HCT116 (cell line): ENCODE measurements around the gene TF. TPM values are rescaled to one million over a fixed set of nuclear protein-coding genes. Genes with fewer than 3 reads are reported as not detected.
"Not testable (repeated sequence)": the region's sequence is repeated elsewhere in the genome, so short reads cannot be mapped to it uniquely, and the experiment has no call there.

Experiments
- ATAC-seq: fragments of 200-7000 bp; cut with Tn5 transposase; 2 replicates; pipeline ENCODE4 v1.9.1; 2020; ENCODE audit warnings: mild to moderate bottlenecking, moderate library complexity
- BruUV-seq: library from RNA; stranded (reverse); fragments of 400-500 nt; replicated peaks from 2 replicates; lab custom pipeline; 2021; lab: Mats Ljungman, UMichigan
- CTCF ChIA-PET: fragments of 300-600 bp; sonication (Branson Sonifier 250); formaldehyde crosslinking; loops from one replicate; lab custom pipeline; 2021; ENCODE audit warnings: antibody characterized with exemption; lab: Charles Lee
- POLR2A ChIA-PET: fragments of 300-600, 350-600 bp; sonication (Branson Sonifier 250); formaldehyde crosslinking; loops from one replicate; lab custom pipeline; 2021; ENCODE audit warnings: antibody characterized with exemption; lab: Charles Lee
- RAD21 ChIA-PET, 2 experiments: fragments of 300-600 bp; sonication (Branson Sonifier 250); formaldehyde crosslinking; loops; one replicate each; lab custom pipeline; 2023; ENCODE audit warnings: low total read pairs in 2 of 2; ENCODE audit not compliant: uncharacterized antibody in 2 of 2, unreplicated experiment in 2 of 2, low non-redundant PET in 1 of 2; lab: Charles Lee
- DNase-seq: peaks from one replicate; pipeline ENCODE4 v3.0.0-alpha.2; 2010; ENCODE audit warnings: low read depth, low spot score
- H2AFZ ChIP-seq: fragments of 200-600 bp; shearing (Covaris generic), sonication (generic); 2 replicates; pipeline ENCODE4 v1.6.1; 2017; ENCODE audit warnings: low read depth, mixed run types, mixed read lengths, antibody characterized with exemption, low read length; ENCODE audit not compliant: poor library complexity, severe bottlenecking
- H3K27ac ChIP-seq: 2 replicates; pipeline ENCODE4 v1.5.1; 2012; ENCODE audit warnings: low read depth, low read length
- H3K27me3 ChIP-seq: fragments of 200-600 bp; sonication (generic); 2 replicates; pipeline ENCODE4 v1.6.1; 2016; ENCODE audit warnings: mixed run types, low read length, mixed read lengths; ENCODE audit not compliant: insufficient read depth
- H3K36me3 ChIP-seq, 2 experiments: fragments of 200-500 bp in 1 of 2; fragments of 200-600 bp in 1 of 2; sonication (Bioruptor generic) in 1 of 2; sonication (generic) in 1 of 2; 2 replicates each; pipeline versions ENCODE4 v1.5.1 to v1.6.1; 2014 to 2016; ENCODE audit warnings: low read length in 2 of 2, inconsistent platforms in 1 of 2, mixed read lengths in 1 of 2, mixed run types in 1 of 2; ENCODE audit not compliant: insufficient read depth in 2 of 2, control insufficient read depth in 1 of 2
- H3K4me1 ChIP-seq, 2 experiments: fragments of 200-600 bp in 1 of 2; sonication (generic) in 1 of 2; 2 replicates each; pipeline versions ENCODE4 v1.5.1 to v1.6.1; 2012 to 2017; ENCODE audit warnings: low read length in 2 of 2, inconsistent platforms in 1 of 2, mild to moderate bottlenecking in 1 of 2, mixed read lengths in 1 of 2, mixed run types in 1 of 2, moderate library complexity in 1 of 2; ENCODE audit not compliant: insufficient read depth in 2 of 2, control insufficient read depth in 1 of 2
- H3K4me2 ChIP-seq: fragments of 200-600 bp; sonication (generic); 2 replicates; pipeline ENCODE4 v1.6.1; 2017; ENCODE audit warnings: mixed run types, low read length, mixed read lengths
- H3K4me3 ChIP-seq, 2 experiments: fragments of 200-600 bp in 1 of 2; sonication (generic) in 1 of 2; replicated peaks in 1 of 2; 2 replicates each; pipeline ENCODE4 v1.5.1; 2011 to 2016; ENCODE audit warnings: low read length in 2 of 2, control low read depth in 1 of 2, low read depth in 1 of 2, mild to moderate bottlenecking in 1 of 2, mixed read lengths in 1 of 2, mixed run types in 1 of 2
- H3K79me2 ChIP-seq: fragments of 200-600 bp; sonication (generic); 2 replicates; pipeline ENCODE4 v1.6.1; 2017; ENCODE audit warnings: mild to moderate bottlenecking, mixed run types, low read length, moderate library complexity, mixed read lengths; ENCODE audit not compliant: insufficient read depth
- H3K9ac ChIP-seq: fragments of 200-600 bp; sonication (generic); 2 replicates; pipeline ENCODE4 v1.6.1; 2016; ENCODE audit warnings: low read length, mixed read lengths
- H3K9me2 ChIP-seq: fragments of 200-600 bp; sonication (generic), shearing (Covaris generic); 2 replicates; pipeline ENCODE4 v1.6.1; 2017; ENCODE audit warnings: mixed run types, mild to moderate bottlenecking, moderate library complexity; ENCODE audit not compliant: insufficient read depth
- H3K9me3 ChIP-seq, 2 experiments: fragments of 200-500 bp in 1 of 2; fragments of 200-600 bp in 1 of 2; sonication (Bioruptor generic) in 1 of 2; sonication (generic) in 1 of 2; 2 replicates each; pipeline ENCODE4 v1.6.1; 2014 to 2017; ENCODE audit warnings: low read length in 2 of 2, mixed read lengths in 2 of 2, inconsistent platforms in 1 of 2, low read depth in 1 of 2, mild to moderate bottlenecking in 1 of 2, mixed run types in 1 of 2, moderate library complexity in 1 of 2; ENCODE audit not compliant: control insufficient read depth in 1 of 2, insufficient read depth in 1 of 2
- H4K20me1 ChIP-seq: fragments of 200-600 bp; sonication (generic), shearing (Covaris generic); 2 replicates; pipeline ENCODE4 v1.6.1; 2017; ENCODE audit warnings: mixed run types, mild to moderate bottlenecking, moderate library complexity; ENCODE audit not compliant: insufficient read depth
- EZH2 ChIP-seq: fragments of 200-600 bp; sonication (generic); IDR thresholded peaks from 2 replicates; pipeline ENCODE4 v1.6.1; 2017; ENCODE audit warnings: antibody characterized with exemption, mixed run types
- MAX ChIP-seq: IDR thresholded peaks from 2 replicates; pipeline ENCODE4 v1.6.1; 2012
- POLR2AphosphoS5 ChIP-seq: IDR thresholded peaks from 2 replicates; pipeline ENCODE4 v1.6.1; 2011; ENCODE audit warnings: mild to moderate bottlenecking, low read depth, low read length, moderate library complexity
- TCF7L2 ChIP-seq: IDR thresholded peaks from 2 replicates; pipeline ENCODE4 v1.7.0; 2011; ENCODE audit warnings: borderline replicate concordance, inconsistent platforms; ENCODE audit not compliant: insufficient read depth, insufficient read length; ENCODE audit errors: extremely low read depth
- ZBTB33 ChIP-seq: IDR thresholded peaks from 2 replicates; pipeline ENCODE4 v1.6.1; 2011; ENCODE audit warnings: mild to moderate bottlenecking, low read length, moderate library complexity; ENCODE audit not compliant: insufficient replicate concordance; ENCODE audit errors: extremely low read depth
- ZFX ChIP-seq: fragments of 450-650 bp; IDR thresholded peaks from 2 replicates; pipeline ENCODE4 v1.6.1; 2017
- intact Hi-C: fragments of 100-400 bp; cut with micrococcal nuclease; formaldehyde crosslinking; loops from 2 replicates; pipeline ENCODE4 v1.10.0; 2022
- total RNA-seq: library from RNA; stranded (reverse); gene quantifications from one replicate; pipeline ENCODE4 v1.2.1, GENCODE V29; 2021; ENCODE audit not compliant: unreplicated experiment

TF gene
- total RNA-seq, 1 experiment from 2014 or later, result 10.4 TPM

- TF ChIP-seq MAX (no peak), ZFX (no peak), POLR2AphosphoS5 (no peak)
Measured at GRCh38 chr3:133722935-133723334, 23.3 kb upstream of the TF start (continued).

GRCh38 chr3:133730993-133731392, 15.2 kb upstream of the TF start:
- no peak for ATAC-seq
- H3K4me2 ChIP-seq, result no peak overlapping the region
- no peak overlapping the region for H3K4me3 ChIP-seq
- no peak overlapping the region for H3K9ac ChIP-seq
- ChIA-PET RAD21 (no interaction called here), CTCF (no interaction called here), POLR2A (no interaction called here)
- intact Hi-C loops, result no loop called here
- BruUV-seq, result no TSS peak
- no peaks in the 10 kb centered on the region for H3K9me2 ChIP-seq
- TF ChIP-seq ZBTB33 (no peak), TCF7L2 (no peak), EZH2 (no peak)
- H3K36me3 ChIP-seq, result no peaks in the 10 kb centered on the region
- H2AFZ ChIP-seq, result no peak overlapping the region
- DNase-seq, result no peak
- no peaks in the 10 kb centered on the region for H3K79me2 ChIP-seq
- no peak overlapping the region for H3K27ac ChIP-seq
- H3K4me1 ChIP-seq, result no peaks in the 10 kb centered on the region
- no peaks in the 10 kb centered on the region for H4K20me1 ChIP-seq
- H3K27me3 ChIP-seq, result no peaks in the 10 kb centered on the region
- peaks cover 0 to 3% of the 10 kb centered on the region in 2 experiments; a peak in 1 of 4 replicates for H3K9me3 ChIP-seq

GRCh38 chr3:133732231-133732630, 14.0 kb upstream of the TF start:
- H3K27me3 ChIP-seq, intact Hi-C loops, DNase-seq, H4K20me1 ChIP-seq, H3K27ac ChIP-seq, H3K79me2 ChIP-seq, H3K9me3 ChIP-seq, H3K4me2 ChIP-seq, ATAC-seq, RAD21 ChIA-PET, H3K4me1 ChIP-seq, H3K9ac ChIP-seq, CTCF ChIA-PET, H2AFZ ChIP-seq, BruUV-seq, POLR2A ChIA-PET, H3K36me3 ChIP-seq, H3K9me2 ChIP-seq, H3K4me3 ChIP-seq: not testable (repeated sequence)
